ENCODE results near the gene SHC2. TPM values are rescaled to one million over a fixed set of nuclear protein-coding genes. Genes with fewer than 3 reads are reported as not detected.
A peak's percentile ranks its signal among the peaks of the same experiment; 100 is the strongest.
"Not testable (repeated sequence)": the region's sequence is repeated elsewhere in the genome, so short reads cannot be mapped to it uniquely, and the experiment has no call there.

The SHC2 gene
- total and polyA plus RNA-seq, 2 experiments from 2014 or later = 2.2 to 4.6 TPM

GRCh38 chr19:427675-428074 is 33.2 kb downstream of the SHC2 start:
- H3K36me3 ChIP-seq (ENCODE audit: insufficient read depth); H3K79me2 ChIP-seq (replicated peaks; ENCODE audit: insufficient read depth); H3K27ac ChIP-seq (ENCODE audit: low read depth); H2AFZ ChIP-seq; H3K27ac Mint-ChIP-seq; H3K9me2 ChIP-seq (ENCODE audit: insufficient read depth); DNase-seq (ENCODE audit: low spot score); H3F3A ChIP-seq (replicated peaks; ENCODE audit: low read depth); H4K20me1 ChIP-seq (replicated peaks; ENCODE audit: insufficient read depth); H3K4me1 Mint-ChIP-seq; H3K4me3 Mint-ChIP-seq; H3K27me3 ChIP-seq (ENCODE audit: insufficient read depth); H3K4me1 ChIP-seq (ENCODE audit: insufficient read depth): not testable (repeated sequence)
- H3K9me3 Mint-ChIP-seq = peaks cover 43% of the 10 kb centered on the region
- H3K27me3 Mint-ChIP-seq (ENCODE audit: insufficient read depth, low read depth, poor library complexity) = peaks cover 19% of the 10 kb centered on the region
- Histone ChIP-seq H3K4me3 (peak overlapping the region; percentile 52), H3K4me2 (peak overlapping the region; percentile 71)
- ATAC-seq = peak; percentile 65
- H3K36me3 Mint-ChIP-seq (ENCODE audit: low read depth) = peaks cover 36% of the 10 kb centered on the region

GRCh38 chr19:426725-427445 is 33.9 kb downstream of the SHC2 start:
- Mint-ChIP-seq H3K9me3 (peaks cover 45% of the 10 kb centered on the region), H3K27me3 (ENCODE audit: insufficient read depth, low read depth, poor library complexity) (peaks cover 22% of the 10 kb centered on the region), H3K4me1 (no peaks in the 10 kb centered on the region), H3K27ac (no peak overlapping the region), H3K36me3 (ENCODE audit: low read depth) (peaks cover 36% of the 10 kb centered on the region), H3K4me3 (no peak overlapping the region)
- Histone ChIP-seq H3K4me3 (peak overlapping the region; percentile 52), H4K20me1 (replicated peaks; ENCODE audit: insufficient read depth) (no peaks in the 10 kb centered on the region), H3K36me3 (ENCODE audit: insufficient read depth) (no peaks in the 10 kb centered on the region; the same call in 1 of the 2 replicates), H3K27ac (ENCODE audit: low read depth) (no peak overlapping the region), H3K79me2 (replicated peaks; ENCODE audit: insufficient read depth) (no peaks in the 10 kb centered on the region), H3K4me1 (ENCODE audit: insufficient read depth) (no peaks in the 10 kb centered on the region), H3F3A (replicated peaks; ENCODE audit: low read depth) (no peaks in the 10 kb centered on the region), H3K9me2 (ENCODE audit: insufficient read depth) (no peaks in the 10 kb centered on the region), H2AFZ (no peak overlapping the region), H3K27me3 (ENCODE audit: insufficient read depth) (peaks cover 9% of the 10 kb centered on the region; the same call in 1 of the 2 replicates), H3K4me2 (peak overlapping the region; percentile 73)
- peak; percentile 59 for ATAC-seq
- peak; percentile 51 for DNase-seq (ENCODE audit: low spot score)
- TF ChIP-seq NANOG (IDR thresholded peaks at IDR 0.05; ENCODE audit: borderline replicate concordance) (no peak), CREB1 (CRISPR knock-in tag; IDR thresholded peaks at IDR 0.05; ENCODE audit: low read depth) (no peak), POLR2AphosphoS5 (IDR thresholded peaks at IDR 0.05; ENCODE audit: low read depth) (no peak), ZNF331 (CRISPR knock-in tag; IDR thresholded peaks at IDR 0.05; ENCODE audit: low read depth) (no peak), ZNF114 (CRISPR knock-in tag; IDR thresholded peaks at IDR 0.05) (no peak), JUNB (IDR thresholded peaks at IDR 0.05; ENCODE audit: unreplicated experiment) (no peak), EZH2phosphoT487 (IDR thresholded peaks at IDR 0.05; ENCODE audit: unreplicated experiment) (no peak), CTCF (conservative IDR thresholded peaks at IDR 0.05; ENCODE audit: low read depth in 2 of 2) (no peak), REST (IDR thresholded peaks at IDR 0.05; ENCODE audit: unreplicated experiment) (no peak), STAT1 (IDR thresholded peaks at IDR 0.05; ENCODE audit: unreplicated experiment) (no peak), EZH2 (IDR thresholded peaks at IDR 0.05; ENCODE audit: low read depth, unreplicated experiment) (no peak), ETS1 (IDR thresholded peaks at IDR 0.05) (no peak)

All from GM23338 (cell line).